OCI-LY7 (cell line): ENCODE measurements around the gene ITPRIP. TPM values are rescaled to one million over a fixed set of nuclear protein-coding genes. Genes with fewer than 3 reads are reported as not detected.

ENCODE experiments used
- BruUV-seq: library from RNA; stranded (reverse); fragments of 400-500 nt; replicated peaks from 2 replicates; lab custom pipeline; 2021; lab: Mats Ljungman, UMichigan
- CTCF ChIA-PET: fragments of 300-600 bp; sonication (Branson Sonifier 250); formaldehyde crosslinking; loops from one replicate; lab custom pipeline; 2022; ENCODE audit warnings: antibody characterized with exemption; ENCODE audit not compliant: unreplicated experiment; lab: Charles Lee
- POLR2A ChIA-PET: fragments of 300-600 bp; sonication (Branson Sonifier 250); formaldehyde crosslinking; loops from one replicate; lab custom pipeline; 2022; ENCODE audit warnings: antibody characterized with exemption; lab: Charles Lee
- DNase-seq: peaks from one replicate; pipeline ENCODE4 v3.0.0-alpha.2; 2015; ENCODE audit warnings: low spot score
- H2AFZ ChIP-seq: fragments of 200-600 bp; sonication (generic), shearing (Covaris generic); 2 replicates; pipeline ENCODE4 v1.6.1; 2014; ENCODE audit warnings: mild to moderate bottlenecking, antibody characterized with exemption, low read length, moderate library complexity
- H3K27ac ChIP-seq: fragments of 200-600 bp; sonication (generic); 2 replicates; pipeline ENCODE4 v1.5.1; 2014; ENCODE audit warnings: mixed run types, low read depth, mild to moderate bottlenecking, moderate library complexity, low read length, inconsistent platforms; ENCODE audit not compliant: poor library complexity, severe bottlenecking
- H3K36me3 ChIP-seq: fragments of 200-600 bp; sonication (generic); 2 replicates; pipeline ENCODE4 v1.6.1; 2014; ENCODE audit warnings: mild to moderate bottlenecking, antibody characterized with exemption, low read length, moderate library complexity, mixed read lengths; ENCODE audit not compliant: insufficient read depth
- H3K4me1 ChIP-seq: fragments of 200-600 bp; sonication (generic); 2 replicates; pipeline ENCODE4 v1.5.1; 2014; ENCODE audit warnings: mild to moderate bottlenecking, low read length; ENCODE audit not compliant: insufficient read depth, poor library complexity, severe bottlenecking
- H3K4me2 ChIP-seq: fragments of 200-600 bp; sonication (generic); 2 replicates; pipeline ENCODE4 v1.6.1; 2014; ENCODE audit warnings: mild to moderate bottlenecking, low read length
- H3K4me3 ChIP-seq: fragments of 200-600 bp; sonication (generic); 2 replicates; pipeline ENCODE4 v1.5.1; 2014; ENCODE audit warnings: mild to moderate bottlenecking, low read depth, low read length; ENCODE audit not compliant: poor library complexity, severe bottlenecking
- H3K79me2 ChIP-seq: fragments of 200-600 bp; sonication (generic); 2 replicates; pipeline ENCODE4 v1.6.1; 2016; ENCODE audit warnings: low read depth, mild to moderate bottlenecking, low read length, moderate library complexity, mixed read lengths; ENCODE audit not compliant: insufficient read depth
- H3K9me2 ChIP-seq: fragments of 200-600 bp; sonication (generic); 2 replicates; pipeline ENCODE4 v1.6.1; 2016; ENCODE audit warnings: mild to moderate bottlenecking, low read length, mixed read lengths; ENCODE audit not compliant: insufficient read depth
- H3K9me3 ChIP-seq: fragments of 200-600 bp; sonication (generic); 2 replicates; pipeline ENCODE4 v1.6.1; 2014; ENCODE audit warnings: mild to moderate bottlenecking, mixed run types, low read length, mixed read lengths
- H4K20me1 ChIP-seq: fragments of 200-600 bp; sonication (generic); 2 replicates; pipeline ENCODE4 v1.6.1; 2014; ENCODE audit warnings: mild to moderate bottlenecking, antibody characterized with exemption, low read length, moderate library complexity, mixed read lengths; ENCODE audit not compliant: insufficient read depth
- CTCF ChIP-seq: fragments of 200-600 bp; sonication (generic); conservative IDR thresholded peaks from 2 replicates; pipeline ENCODE4 v1.5.1; 2014; ENCODE audit warnings: mild to moderate bottlenecking, antibody characterized with exemption, low read length, moderate library complexity, mixed read lengths
- EZH2phosphoT487 ChIP-seq: fragments of 200-600 bp; sonication (generic); IDR thresholded peaks from 2 replicates; pipeline ENCODE4 v1.6.1; 2018; ENCODE audit warnings: low read depth, borderline replicate concordance, mild to moderate bottlenecking, mixed run types, antibody characterized with exemption, low read length, moderate library complexity, mixed read lengths
- intact Hi-C: fragments of 100-400 bp; cut with micrococcal nuclease; formaldehyde crosslinking; loops from one replicate; pipeline ENCODE4 v1.10.0; 2022; ENCODE audit not compliant: unreplicated experiment
- total RNA-seq, 2 experiments: library from RNA; depleted of rRNA in 1 of 2; stranded (reverse); fragments of >200 nt in 1 of 2; shearing (Covaris generic) in 1 of 2; gene quantifications; 2 replicates each; pipeline ENCODE4 v1.2.3, GENCODE V29; 2014 to 2022

The ITPRIP gene
- total RNA-seq, 2 experiments from 2014 or later = 6.0 to 18.0 TPM

DNA sequence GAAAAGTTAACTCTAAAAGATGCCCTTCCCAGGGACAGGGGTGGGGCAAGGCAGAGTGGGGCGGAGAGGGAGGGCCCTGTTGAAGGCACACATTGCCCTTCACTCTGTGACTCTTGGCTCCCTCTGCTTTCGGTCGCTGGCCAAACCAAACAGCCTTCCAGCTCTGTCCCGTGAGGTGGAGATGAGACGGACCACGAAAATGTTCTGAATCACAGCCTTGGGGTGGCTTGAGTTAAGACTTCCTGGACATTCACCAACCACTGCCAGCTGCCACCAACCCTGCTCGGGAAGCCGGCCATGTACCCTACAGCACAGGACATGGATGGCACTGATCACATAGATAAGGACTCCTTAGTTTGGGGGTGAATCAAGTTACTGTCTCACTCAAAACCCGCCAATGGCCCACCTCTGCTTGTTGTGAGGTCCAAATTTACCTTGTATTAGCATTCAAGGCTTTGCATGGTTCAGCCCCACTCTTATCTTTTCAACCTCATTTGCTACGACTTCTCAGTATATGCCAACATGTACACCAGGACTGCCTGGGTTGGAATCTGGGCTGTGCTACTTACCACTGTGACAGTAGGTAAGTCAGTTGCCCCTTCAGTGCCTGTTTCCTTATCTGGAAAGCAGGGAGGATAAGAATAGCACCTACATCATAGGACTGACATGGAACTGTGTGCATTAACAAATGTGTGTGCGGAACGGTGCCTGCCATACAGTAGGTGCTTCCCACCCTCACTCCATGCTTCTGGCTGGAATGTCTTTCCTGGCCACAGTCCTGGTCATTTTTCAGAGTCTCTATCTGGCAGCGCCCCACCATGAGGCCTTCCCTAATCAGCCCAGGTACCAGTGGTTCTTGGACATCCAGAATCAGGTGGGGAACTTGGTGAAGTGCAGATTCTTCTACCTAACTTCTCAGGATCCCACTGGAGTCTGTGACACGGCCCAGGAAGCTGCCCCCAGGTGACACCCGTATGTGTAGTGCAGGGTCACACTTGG, 28.0 kb downstream of the ITPRIP start:
- H3K4me3 ChIP-seq = no peak overlapping the region
- H3K9me2 ChIP-seq = no peaks in the 10 kb centered on the region
- peaks cover 6% of the 10 kb centered on the region for H3K4me1 ChIP-seq
- H3K9me3 ChIP-seq = no peaks in the 10 kb centered on the region
- intact Hi-C loops = no loop called here
- H3K4me2 ChIP-seq = no peak overlapping the region
- POLR2A ChIA-PET = interaction anchor here (0.6 kb wide), 1 partner anchor 1514 kb away, joined by 3 read pairs; no protein-coding TSS in a partner anchor
- H3K36me3 ChIP-seq = peaks cover 58% of the 10 kb centered on the region
- TF ChIP-seq CTCF (no peak), EZH2phosphoT487 (no peak)
- no peak for DNase-seq
- no peak overlapping the region for H3K27ac ChIP-seq
- no peak overlapping the region for H2AFZ ChIP-seq
- no peaks in the 10 kb centered on the region; the same call in 1 of the 2 replicates for H4K20me1 ChIP-seq
- CTCF ChIA-PET = no interaction called here
- no TSS peak for BruUV-seq
- no peaks in the 10 kb centered on the region for H3K79me2 ChIP-seq

DNA sequence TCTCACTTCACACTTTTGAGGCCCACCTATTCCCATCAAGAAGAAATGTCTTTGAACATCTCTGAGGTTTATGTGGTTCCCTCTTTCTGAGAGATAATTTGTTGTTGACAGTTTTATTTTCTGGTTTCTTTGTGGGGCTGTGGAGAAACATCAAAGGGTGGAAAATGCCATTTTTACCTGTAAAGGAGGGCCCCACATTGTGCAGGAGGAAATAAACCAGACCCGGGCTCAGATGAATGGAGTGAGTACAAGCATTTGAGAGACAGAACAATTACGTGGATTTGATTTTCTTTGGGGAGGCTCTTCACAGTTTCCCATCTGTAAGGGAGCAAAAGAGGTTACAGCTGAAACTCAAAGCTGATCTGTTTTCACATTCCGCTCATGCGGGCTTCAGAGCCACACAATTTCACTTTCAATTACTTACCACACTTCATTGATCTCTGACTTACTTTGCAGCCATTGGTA, 29.8 kb downstream of the ITPRIP start:
- H3K27ac ChIP-seq = no peak overlapping the region
- no peaks in the 10 kb centered on the region for H3K79me2 ChIP-seq
- H3K9me2 ChIP-seq = no peaks in the 10 kb centered on the region
- intact Hi-C loops = no loop called here
- H3K36me3 ChIP-seq = peaks cover 40% of the 10 kb centered on the region
- no peak overlapping the region for H2AFZ ChIP-seq
- CTCF ChIA-PET = no interaction called here
- H4K20me1 ChIP-seq = no peaks in the 10 kb centered on the region; the same call in 1 of the 2 replicates
- no peak for DNase-seq
- TF ChIP-seq CTCF (no peak), EZH2phosphoT487 (no peak)
- H3K4me1 ChIP-seq = peaks cover 6% of the 10 kb centered on the region
- POLR2A ChIA-PET = interaction anchor here (1.2 kb wide), 1 partner anchor 44 kb away, joined by 3 read pairs; no protein-coding TSS in a partner anchor
- BruUV-seq = no TSS peak
- no peaks in the 10 kb centered on the region for H3K9me3 ChIP-seq
- H3K4me2 ChIP-seq = no peak overlapping the region
- no peak overlapping the region for H3K4me3 ChIP-seq
